HEK293T (cell line): Measurements from ENCODE around the gene MAGOH.
"Not testable (repeated sequence)": the region's sequence is repeated elsewhere in the genome, so short reads cannot be mapped to it uniquely, and the experiment has no call there.

Source experiments
- CTCF ChIA-PET: fragments of 350-600 bp; formaldehyde crosslinking; extraction: SDS; loops from one replicate; lab custom pipeline; 2021; ENCODE audit warnings: antibody characterized with exemption, inconsistent platforms; lab: Yijun Ruan, JAX
- POLR2A ChIA-PET: fragments of 350-600 bp; formaldehyde crosslinking; extraction: SDS; loops from one replicate; lab custom pipeline; 2020; ENCODE audit warnings: antibody characterized with exemption, inconsistent platforms; lab: Yijun Ruan, JAX
- DNase-seq: peaks from one replicate; pipeline ENCODE4 v3.0.0; 2012; ENCODE audit warnings: mixed read lengths; ENCODE audit errors: extremely low spot score
- ARNT ChIP-seq: fragments of 450-650 bp; IDR thresholded peaks from 2 replicates; pipeline ENCODE4 v1.6.1; 2017; ENCODE audit warnings: mild to moderate bottlenecking
- BHLHE40 ChIP-seq: fragments of 450-650 bp; IDR thresholded peaks from 2 replicates; pipeline ENCODE4 v1.6.1; 2016; ENCODE audit warnings: mild to moderate bottlenecking, moderate library complexity, borderline replicate concordance
- CTBP1 ChIP-seq: fragments of 450-650 bp; IDR thresholded peaks from 2 replicates; pipeline ENCODE4 v1.6.1; 2016; ENCODE audit warnings: borderline replicate concordance
- ELF4 ChIP-seq: fragments of 450-650 bp; IDR thresholded peaks from 2 replicates; pipeline ENCODE4 v1.6.1; 2017; ENCODE audit warnings: antibody characterized with exemption
- FOXA1 ChIP-seq: fragments of 450-650 bp; IDR thresholded peaks from 2 replicates; pipeline ENCODE4 v1.6.1; 2016; ENCODE audit warnings: mild to moderate bottlenecking
- FOXK2 ChIP-seq: fragments of 450-650 bp; IDR thresholded peaks from 2 replicates; pipeline ENCODE4 v1.6.1; 2016; ENCODE audit warnings: mild to moderate bottlenecking
- FOXM1 ChIP-seq: fragments of 450-650 bp; IDR thresholded peaks from 2 replicates; pipeline ENCODE4 v1.6.1; 2017; ENCODE audit warnings: mild to moderate bottlenecking, borderline replicate concordance
- HDGF ChIP-seq: fragments of 450-650 bp; IDR thresholded peaks from 2 replicates; pipeline ENCODE4 v1.6.1; 2017; ENCODE audit warnings: antibody characterized with exemption, borderline replicate concordance
- L3MBTL2 ChIP-seq: fragments of 450-650 bp; conservative IDR thresholded peaks from 2 replicates; pipeline ENCODE4 v1.6.1; 2016; ENCODE audit warnings: mild to moderate bottlenecking
- LEF1 ChIP-seq: fragments of 450-650 bp; IDR thresholded peaks from 2 replicates; pipeline ENCODE4 v1.6.1; 2017; ENCODE audit warnings: mild to moderate bottlenecking, borderline replicate concordance
- NFRKB ChIP-seq: fragments of 450-650 bp; IDR thresholded peaks from 2 replicates; pipeline ENCODE4 v1.6.1; 2016; ENCODE audit warnings: mild to moderate bottlenecking, moderate library complexity
- SP1 ChIP-seq: fragments of 450-650 bp; IDR thresholded peaks from 2 replicates; pipeline ENCODE4 v1.6.1; 2017
- SUZ12 ChIP-seq: fragments of 450-650 bp; IDR thresholded peaks from 2 replicates; pipeline ENCODE4 v1.6.1; 2016; ENCODE audit warnings: mild to moderate bottlenecking
- TARDBP ChIP-seq: fragments of 450-650 bp; IDR thresholded peaks from 2 replicates; pipeline ENCODE4 v1.6.1; 2016
- ZNF384 ChIP-seq: fragments of 450-650 bp; IDR thresholded peaks from 2 replicates; pipeline ENCODE4 v1.6.1; 2016
- TF ChIP-seq, protein P1 (sequence below): fragments of 450-650 bp; IDR thresholded peaks from 2 replicates; pipeline ENCODE4 v1.6.1; 2016

Gene MAGOH

GRCh38 chr1:53238197-53239155 lies at the start of gene MAGOH:
MAGOH (minus strand) TSS chr1:53238518; CDS start chr1:53238448, 70 bp downstream.
- TF ChIP-seq ELF4: peak; percentile 84
- TF ChIP-seq ZNF384: no peak
- no peak for TF ChIP-seq SUZ12
- peak; percentile 39 for TF ChIP-seq L3MBTL2
- TF ChIP-seq FOXK2: 0 out of 2 replicates have a peak, but pooled peaks have one; percentile 32
- TF ChIP-seq, protein P1, sequence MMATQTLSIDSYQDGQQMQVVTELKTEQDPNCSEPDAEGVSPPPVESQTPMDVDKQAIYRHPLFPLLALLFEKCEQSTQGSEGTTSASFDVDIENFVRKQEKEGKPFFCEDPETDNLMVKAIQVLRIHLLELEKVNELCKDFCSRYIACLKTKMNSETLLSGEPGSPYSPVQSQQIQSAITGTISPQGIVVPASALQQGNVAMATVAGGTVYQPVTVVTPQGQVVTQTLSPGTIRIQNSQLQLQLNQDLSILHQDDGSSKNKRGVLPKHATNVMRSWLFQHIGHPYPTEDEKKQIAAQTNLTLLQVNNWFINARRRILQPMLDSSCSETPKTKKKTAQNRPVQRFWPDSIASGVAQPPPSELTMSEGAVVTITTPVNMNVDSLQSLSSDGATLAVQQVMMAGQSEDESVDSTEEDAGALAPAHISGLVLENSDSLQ: peak; percentile 16; the same call in 1 of the 2 replicates
- ChIA-PET CTCF (no interaction called here), POLR2A (interaction anchor here (0.6 to 1.9 kb wide), 10 partner anchors 9 to 48 kb away, joined by 3 to 9 read pairs (median 4); no protein-coding TSS in a partner anchor)

GRCh38 chr1:53286955-53287354 lies 48.6 kb upstream of the MAGOH start:
- ChIA-PET CTCF (no interaction called here), POLR2A (no interaction called here)
- TF ChIP-seq CTBP1: no peak
- no peak for TF ChIP-seq NFRKB
- TF ChIP-seq FOXA1: no peak
- no peak for TF ChIP-seq BHLHE40
- no peak for TF ChIP-seq HDGF
- TF ChIP-seq TARDBP: no peak
- TF ChIP-seq ZNF384: no peak
- TF ChIP-seq L3MBTL2: no peak

More at GRCh38 chr1:53238197-53239155, at the start of gene MAGOH:
- peak; percentile 98 for DNase-seq

GRCh38 chr1:53285969-53286760 lies 47.8 kb upstream of the MAGOH start:
- POLR2A ChIA-PET: no interaction called here
- CTCF ChIA-PET: no interaction called here
- DNase-seq: no peak
- TF ChIP-seq L3MBTL2 (no peak), LEF1 (no peak)
- TF ChIP-seq, protein P1: peak; percentile 23; the same call in 1 of the 2 replicates

More at GRCh38 chr1:53286955-53287354, 48.6 kb upstream of the MAGOH start:
- DNase-seq: no peak

- no peak for TF ChIP-seq ZNF384
- no peak for DNase-seq
- ChIA-PET CTCF (no interaction called here), POLR2A (no interaction called here)
These were observed 47.2 kb upstream of the MAGOH start for GRCh38 chr1:53285546-53285945.

DNA sequence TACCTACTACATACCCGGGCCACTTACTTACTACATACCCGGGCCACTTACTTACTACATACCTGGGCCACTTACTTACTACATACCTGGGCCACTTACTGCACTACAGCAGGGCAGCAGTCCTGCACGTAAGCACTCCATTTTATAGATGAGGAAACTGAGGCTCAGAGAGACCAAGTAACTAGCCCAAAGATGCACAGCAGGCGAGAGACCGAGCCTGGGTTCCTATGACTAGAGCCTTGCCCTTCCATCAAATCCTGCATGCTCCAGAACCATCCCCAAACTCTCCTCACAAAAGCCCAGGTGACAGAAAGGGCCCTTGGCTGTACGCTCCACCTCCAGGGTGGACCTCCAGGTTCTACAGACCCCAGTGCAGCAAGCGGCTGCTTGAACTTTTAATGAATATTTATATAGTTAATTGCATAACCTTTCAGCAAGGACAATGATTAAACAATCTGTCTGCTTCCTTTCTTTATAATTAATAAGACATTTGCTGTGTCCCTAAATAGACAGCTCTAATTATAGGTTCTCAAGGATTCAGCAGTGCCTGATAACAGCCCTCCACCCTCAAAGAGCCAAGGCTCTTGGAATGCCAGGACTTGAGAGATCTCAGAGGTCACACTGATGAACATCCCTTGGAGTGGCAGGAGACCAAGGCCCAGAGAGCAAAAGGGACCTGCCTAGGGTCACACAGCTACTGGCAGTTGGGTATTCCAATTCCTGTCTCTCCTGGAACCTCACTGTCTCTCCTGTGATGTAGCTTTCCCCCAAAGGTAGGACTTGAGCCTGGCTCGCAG lies 46.1 kb upstream of the MAGOH start:
- ChIA-PET POLR2A (no interaction called here), CTCF (no interaction called here)
- DNase-seq: no peak
- TF ChIP-seq, protein P1: no peak
- TF ChIP-seq LEF1: no peak

- POLR2A ChIA-PET, DNase-seq, CTCF ChIA-PET: not testable (repeated sequence)
These were observed 44.8 kb upstream of the MAGOH start for GRCh38 chr1:53283156-53283555.

DNA sequence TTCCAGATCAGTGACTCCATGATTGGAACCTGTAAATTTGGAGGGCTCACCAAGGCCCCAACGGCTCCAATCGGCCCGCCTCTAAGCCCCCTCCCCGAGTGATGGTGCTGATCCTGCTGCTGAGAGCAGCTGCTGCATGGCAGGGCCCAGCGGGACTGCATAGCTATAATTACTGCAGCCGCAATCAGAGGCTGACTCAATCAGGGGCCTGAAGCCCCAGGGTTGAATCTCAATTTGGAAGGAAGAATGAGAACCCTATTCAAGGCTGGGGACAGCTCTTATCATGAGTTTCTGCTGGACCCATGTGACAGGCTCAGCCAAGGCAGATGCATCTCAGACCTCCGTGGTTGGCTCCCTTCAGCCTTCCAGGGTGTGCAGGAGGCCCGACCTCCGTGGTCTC lies 42.8 kb upstream of the MAGOH start:
- TF ChIP-seq FOXK2: no peak
- no peak for TF ChIP-seq FOXM1
- no peak for TF ChIP-seq TARDBP
- TF ChIP-seq NFRKB: no peak
- no peak for TF ChIP-seq SP1
- no peak for TF ChIP-seq ARNT
- TF ChIP-seq FOXA1: no peak
- TF ChIP-seq ELF4: no peak
- ChIA-PET POLR2A (no interaction called here), CTCF (interaction anchor here (1.0 kb wide), 1 partner anchor 10 kb away, joined by 3 read pairs; no protein-coding TSS in a partner anchor)
- DNase-seq: no peak
